K562 (cell line): ENCODE data around the gene ADGRL3. TPM values are rescaled to one million over a fixed set of nuclear protein-coding genes. Genes with fewer than 3 reads are reported as not detected.

ENCODE experiments used
- ATAC-seq: fragments of 200-7000 bp; cut with Tn5 transposase; 3 replicates; pipeline ENCODE4 v1.9.1; 2020; ENCODE audit warnings: moderate library complexity
- BruUV-seq: library from RNA; stranded (reverse); fragments of 400-500 nt; replicated peaks from 2 replicates; lab custom pipeline; 2021; lab: Mats Ljungman, UMichigan
- CTCF ChIA-PET: fragments of 300-600 bp; formaldehyde crosslinking; extraction: SDS; loops from one replicate; lab custom pipeline; 2021; ENCODE audit warnings: low intra/inter-chr PET ratio; lab: Yijun Ruan, JAX
- POLR2A ChIA-PET: fragments of 300-600, 350-650 bp; sonication (Branson Sonifier 250); formaldehyde crosslinking; extraction: SDS; loops from one replicate; lab custom pipeline; 2021; ENCODE audit warnings: antibody characterized with exemption, inconsistent platforms; lab: Yijun Ruan, JAX
- DNase-seq, 4 experiments: peaks; one replicate each; pipeline versions ENCODE4 v3.0.0 to v3.0.0-alpha.2; 2011 to 2018; ENCODE audit warnings: low spot score in 3 of 4, mixed read lengths in 3 of 4; ENCODE audit errors: extremely low read depth in 1 of 4
- FAIRE-seq: peaks from 2 replicates; lab custom pipeline; 2011; peaks lifted over from hg19 to GRCh38; lab: Jason Lieb, UNC
- H2AFZ ChIP-seq: 2 replicates; pipeline ENCODE4 v1.6.0; 2011; ENCODE audit warnings: low read depth, low read length, control low read depth, inconsistent platforms
- H3K27ac ChIP-seq: fragments of 200-600 bp; 3 replicates; pipeline ENCODE4 v1.8.0; 2011; ENCODE audit warnings: low read depth, mild to moderate bottlenecking, control low read depth, inconsistent platforms, low read length, moderate library complexity, mixed read lengths; ENCODE audit errors: extremely low read depth
- H3K27me3 ChIP-seq, 2 experiments: fragments of 300-600 bp in 1 of 2; 2 replicates in 1 of 2; 3 replicates in 1 of 2; pipeline versions ENCODE4 v1.6.0 to v1.8.0; 2011; ENCODE audit warnings: inconsistent platforms in 2 of 2, low read length in 2 of 2, mild to moderate bottlenecking in 1 of 2, mixed read lengths in 1 of 2, moderate library complexity in 1 of 2; ENCODE audit not compliant: control insufficient read depth in 2 of 2, insufficient read depth in 2 of 2
- H3K36me3 ChIP-seq: fragments of 300-600 bp; 3 replicates; pipeline ENCODE4 v1.8.0; 2011; ENCODE audit warnings: mild to moderate bottlenecking, low read length, inconsistent platforms; ENCODE audit not compliant: control insufficient read depth, insufficient read depth
- H3K4me1 ChIP-seq, 2 experiments: fragments of 200-600 bp in 1 of 2; replicated peaks in 1 of 2; 2 replicates in 1 of 2; 3 replicates in 1 of 2; pipeline versions ENCODE4 v1.5.1 to v1.8.0; 2011; ENCODE audit warnings: inconsistent platforms in 2 of 2, low read length in 2 of 2, mild to moderate bottlenecking in 1 of 2, mixed read lengths in 1 of 2, moderate library complexity in 1 of 2; ENCODE audit not compliant: control insufficient read depth in 2 of 2, insufficient read depth in 2 of 2
- H3K4me2 ChIP-seq: 2 replicates; pipeline ENCODE4 v1.6.1; 2011; ENCODE audit warnings: low read length, control low read depth, inconsistent platforms, mixed read lengths; ENCODE audit not compliant: insufficient read depth
- H3K4me3 ChIP-seq: fragments of 200-600 bp; sonication (generic), shearing (Covaris generic); 2 replicates; pipeline ENCODE4 v1.5.1; 2016; ENCODE audit warnings: control low read depth, inconsistent platforms
- H3K79me2 ChIP-seq: fragments of 200-600 bp; 3 replicates; pipeline ENCODE4 v1.8.0; 2011; ENCODE audit warnings: low read length, inconsistent platforms; ENCODE audit not compliant: control insufficient read depth, insufficient read depth
- H3K9ac ChIP-seq, 2 experiments: 2 replicates each; pipeline versions ENCODE4 v1.6.0 to v1.6.1; 2011; ENCODE audit warnings: low read depth in 2 of 2, low read length in 2 of 2, control low read depth in 1 of 2, inconsistent platforms in 1 of 2, mild to moderate bottlenecking in 1 of 2, mixed read lengths in 1 of 2; ENCODE audit not compliant: insufficient read depth in 1 of 2
- H3K9me1 ChIP-seq: one replicate; pipeline ENCODE4 v1.6.0; 2011; ENCODE audit warnings: inconsistent platforms, mild to moderate bottlenecking, low read length, moderate library complexity; ENCODE audit not compliant: control insufficient read depth, insufficient read depth
- H3K9me3 ChIP-seq: replicated peaks from 2 replicates; pipeline ENCODE4 v1.5.1; 2011; ENCODE audit warnings: low read depth, low read length, inconsistent platforms; ENCODE audit not compliant: control insufficient read depth, insufficient read depth
- H4K20me1 ChIP-seq: replicated peaks from 2 replicates; pipeline ENCODE4 v1.6.1; 2011; ENCODE audit warnings: low read length, inconsistent platforms, mixed read lengths; ENCODE audit not compliant: control insufficient read depth, insufficient read depth
- ADNP ChIP-seq: fragments of 200-800 bp; sonication (Bioruptor generic); IDR thresholded peaks from 2 replicates; pipeline ENCODE4 v1.6.1; 2016; ENCODE audit warnings: missing genetic modification characterization, missing compliant biosample characterization
- BRCA1 ChIP-seq, 2 experiments: fragments of 450-650 bp in 1 of 2; sonication (generic) in 1 of 2; formaldehyde crosslinking in 1 of 2; IDR thresholded peaks; 2 replicates each; pipeline versions ENCODE4 v1.5.0 to v1.6.1; 2017 to 2020; ENCODE audit warnings: mild to moderate bottlenecking in 1 of 2, missing genetic modification reagents in 1 of 2
- CSDE1 ChIP-seq, 2 experiments: fragments of 450-650 bp; IDR thresholded peaks; 2 replicates each; pipeline ENCODE4 v1.6.1; 2016; ENCODE audit warnings: mild to moderate bottlenecking in 1 of 2
- E2F6 ChIP-seq, 2 experiments: IDR thresholded peaks; 2 replicates each; pipeline ENCODE4 v1.6.1; 2011; ENCODE audit warnings: borderline replicate concordance in 1 of 2, control low read depth in 1 of 2, low read depth in 1 of 2, low read length in 1 of 2, mild to moderate bottlenecking in 1 of 2, mixed read lengths in 1 of 2, moderate library complexity in 1 of 2; ENCODE audit not compliant: insufficient read depth in 1 of 2, insufficient read length in 1 of 2, poor library complexity in 1 of 2, severe bottlenecking in 1 of 2; ENCODE audit errors: extremely low read depth in 1 of 2
- FOS ChIP-seq: IDR thresholded peaks from 3 replicates; pipeline ENCODE4 v1.6.1; 2011; ENCODE audit not compliant: insufficient read length; ENCODE audit errors: extremely low read depth
- GTF2A2 ChIP-seq: IDR thresholded peaks from 2 replicates; pipeline ENCODE4 v1.6.1; 2016; ENCODE audit warnings: mild to moderate bottlenecking, missing genetic modification characterization, missing compliant biosample characterization
- PHB ChIP-seq: fragments of 250-450 bp; sonication (Bioruptor Pico); IDR thresholded peaks from 2 replicates; pipeline ENCODE4 v1.5.0; 2021
- RBM25 ChIP-seq: fragments of 200-400 bp; formaldehyde crosslinking; IDR thresholded peaks from 2 replicates; pipeline ENCODE4 v1.6.1; 2018; ENCODE audit warnings: low read length, low read depth, moderate library complexity; ENCODE audit not compliant: severe bottlenecking
- ZNF41 ChIP-seq: fragments of 250-450 bp; sonication (Bioruptor Pico); conservative IDR thresholded peaks from 2 replicates; pipeline ENCODE4 v1.4.0; 2020; ENCODE audit warnings: mild to moderate bottlenecking
- ZNF507 ChIP-seq: conservative IDR thresholded peaks from 2 replicates; pipeline ENCODE4 v1.6.1; 2017; ENCODE audit warnings: missing genetic modification characterization, missing compliant biosample characterization
- ZZZ3 ChIP-seq: fragments of 450-650 bp; IDR thresholded peaks from 2 replicates; pipeline ENCODE4 v1.6.1; 2016; ENCODE audit warnings: antibody characterized with exemption, mild to moderate bottlenecking, moderate library complexity
- WGBS: fragments of 100-300 bp; shearing (Covaris generic); methylation state at CpG from one replicate; pipeline ENCODE4 v1.1.6; 2016; ENCODE audit warnings: low coverage, mixed read lengths; ENCODE audit not compliant: insufficient coverage; ENCODE audit errors: missing lambda C conversion rate; 5-methylcytosine and 5-hydroxymethylcytosine counted together
- in situ Hi-C: fragments of 300-500 bp; cut with MboI; formaldehyde crosslinking; loops from 4 replicates; pipeline ENCODE4 v1.15.0; 2018; ENCODE audit warnings: inconsistent platforms, mixed read lengths
- intact Hi-C: fragments of 100-400 bp; cut with micrococcal nuclease; formaldehyde crosslinking; loops from 2 replicates; pipeline ENCODE4 v1.14.2; 2022
- polyA plus RNA-seq, 8 experiments: library from polyadenylated mRNA; depleted of rRNA in 4 of 8; stranded (reverse) in 5 of 8; unstranded in 3 of 8; fragments of >200 nt; fragmentation: Nextera tagmentation in 2 of 8; fragmentation: Illumina TruSeq in 1 of 8; extraction: Ambion mirVana in 2 of 8; extraction: Trizol in 1 of 8; gene quantifications; 2 replicates each; pipeline versions ENCODE4 v1.2.1 to v1.2.3, GENCODE V29; 2011 to 2014; ENCODE audit warnings: inconsistent platforms in 1 of 8, missing spikeins in 1 of 8
- total RNA-seq, 7 experiments: library from RNA; depleted of rRNA in 6 of 7; stranded (reverse); fragments of >200 nt in 6 of 7; fragmentation: Illumina TruSeq in 2 of 7; extraction: Trizol in 2 of 7; gene quantifications; 2 replicates each; pipeline versions ENCODE4 v1.2.1 to v1.2.3, GENCODE V29; 2011 to 2021; ENCODE audit warnings: low replicate concordance in 1 of 7
- TF ChIP-seq, protein P1 (sequence below): fragments of 450-650 bp; IDR thresholded peaks from 2 replicates; pipeline ENCODE4 v1.6.1; 2016; ENCODE audit warnings: mild to moderate bottlenecking
- TF ChIP-seq, protein P2 (sequence below): sonication (generic); formaldehyde crosslinking; IDR thresholded peaks from 2 replicates; pipeline ENCODE4 v1.8.1; 2023; ENCODE audit warnings: mild to moderate bottlenecking, missing genetic modification reagents, moderate library complexity

Gene ADGRL3
- total and polyA plus RNA-seq, 9 of the 15 experiments (the other 6 are each of a cell fraction or from before 2014, with no cell fraction given): 0.03 to 0.14 (median 0.04) TPM; not detected in 2

GRCh38 chr4:62015043-62015739, 815.1 kb downstream of the ADGRL3 start (continued):
- no peak for TF ChIP-seq ZZZ3
- TF ChIP-seq RBM25: no peak
- TF ChIP-seq PHB: no peak

DNA sequence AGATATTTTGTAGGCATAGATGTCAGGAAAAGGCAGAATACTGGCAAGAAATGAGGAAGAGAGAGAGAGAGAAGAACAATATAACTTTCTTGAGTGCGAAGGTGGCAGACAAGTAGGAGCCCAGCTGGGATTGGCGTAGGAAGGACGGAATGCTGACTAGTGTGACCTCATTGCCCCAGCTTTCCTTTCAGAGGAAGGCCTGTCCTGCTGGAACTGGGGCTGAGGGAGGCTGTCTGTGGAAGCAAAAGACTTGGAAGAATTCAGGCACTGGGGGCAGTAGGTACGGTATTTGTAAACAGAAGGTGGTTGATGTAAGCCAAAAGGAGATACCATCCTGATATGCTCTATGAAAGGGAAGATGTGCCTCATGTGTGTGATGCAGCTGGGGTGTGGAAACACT, 818.4 kb downstream of the ADGRL3 start:
- H4K20me1 ChIP-seq: no peaks in the 10 kb centered on the region
- ATAC-seq (no peak), DNase-seq (no peak), FAIRE-seq (no peak)
- H3K27ac ChIP-seq: no peak overlapping the region
- no peak overlapping the region for H2AFZ ChIP-seq
- CTCF ChIA-PET: no interaction called here
- H3K79me2 ChIP-seq: no peaks in the 10 kb centered on the region
- no peak overlapping the region for H3K9ac ChIP-seq
- WGBS: 0% methylated on average over 3 of the region's 4 CpGs
- H3K9me3 ChIP-seq: 0 out of 2 replicates have a peak, but pooled peaks cover 1% of the 10 kb centered on the region
- H3K4me2 ChIP-seq: no peak overlapping the region
- POLR2A ChIA-PET: no interaction called here
- H3K4me3 ChIP-seq: no peak overlapping the region
- no peaks in the 10 kb centered on the region for H3K9me1 ChIP-seq
- no peaks in the 10 kb centered on the region for H3K36me3 ChIP-seq
- H3K4me1 ChIP-seq: no peaks in the 10 kb centered on the region
- intact Hi-C loops: no loop called here
- in situ Hi-C loops: no loop called here
- TF ChIP-seq ZNF507 (tag): no peak
- no peak for TF ChIP-seq FOS
- TF ChIP-seq ZNF41 (CRISPR knock-in tag): no peak
- no peak for TF ChIP-seq GTF2A2 (tag)
- TF ChIP-seq CSDE1 (IDR thresholded peaks at IDR 0.05): no peak
- TF ChIP-seq, protein P1, sequence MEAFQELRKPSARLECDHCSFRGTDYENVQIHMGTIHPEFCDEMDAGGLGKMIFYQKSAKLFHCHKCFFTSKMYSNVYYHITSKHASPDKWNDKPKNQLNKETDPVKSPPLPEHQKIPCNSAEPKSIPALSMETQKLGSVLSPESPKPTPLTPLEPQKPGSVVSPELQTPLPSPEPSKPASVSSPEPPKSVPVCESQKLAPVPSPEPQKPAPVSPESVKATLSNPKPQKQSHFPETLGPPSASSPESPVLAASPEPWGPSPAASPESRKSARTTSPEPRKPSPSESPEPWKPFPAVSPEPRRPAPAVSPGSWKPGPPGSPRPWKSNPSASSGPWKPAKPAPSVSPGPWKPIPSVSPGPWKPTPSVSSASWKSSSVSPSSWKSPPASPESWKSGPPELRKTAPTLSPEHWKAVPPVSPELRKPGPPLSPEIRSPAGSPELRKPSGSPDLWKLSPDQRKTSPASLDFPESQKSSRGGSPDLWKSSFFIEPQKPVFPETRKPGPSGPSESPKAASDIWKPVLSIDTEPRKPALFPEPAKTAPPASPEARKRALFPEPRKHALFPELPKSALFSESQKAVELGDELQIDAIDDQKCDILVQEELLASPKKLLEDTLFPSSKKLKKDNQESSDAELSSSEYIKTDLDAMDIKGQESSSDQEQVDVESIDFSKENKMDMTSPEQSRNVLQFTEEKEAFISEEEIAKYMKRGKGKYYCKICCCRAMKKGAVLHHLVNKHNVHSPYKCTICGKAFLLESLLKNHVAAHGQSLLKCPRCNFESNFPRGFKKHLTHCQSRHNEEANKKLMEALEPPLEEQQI: no peak
- no peak for TF ChIP-seq ADNP (tag)
- no peak for TF ChIP-seq E2F6 (IDR thresholded peaks at IDR 0.05; ENCODE audit: borderline replicate concordance in 1 of 2, extremely low read depth in 1 of 2, insufficient read depth in 1 of 2, insufficient read length in 1 of 2, low read depth in 1 of 2, low read length in 1 of 2, poor library complexity in 1 of 2, severe bottlenecking in 1 of 2)
- TF ChIP-seq BRCA1 (IDR thresholded peaks at IDR 0.05): no peak
- TF ChIP-seq BRCA1 (CRISPR knock-in tag; IDR thresholded peaks at IDR 0.05): no peak
- TF ChIP-seq, protein P2, sequence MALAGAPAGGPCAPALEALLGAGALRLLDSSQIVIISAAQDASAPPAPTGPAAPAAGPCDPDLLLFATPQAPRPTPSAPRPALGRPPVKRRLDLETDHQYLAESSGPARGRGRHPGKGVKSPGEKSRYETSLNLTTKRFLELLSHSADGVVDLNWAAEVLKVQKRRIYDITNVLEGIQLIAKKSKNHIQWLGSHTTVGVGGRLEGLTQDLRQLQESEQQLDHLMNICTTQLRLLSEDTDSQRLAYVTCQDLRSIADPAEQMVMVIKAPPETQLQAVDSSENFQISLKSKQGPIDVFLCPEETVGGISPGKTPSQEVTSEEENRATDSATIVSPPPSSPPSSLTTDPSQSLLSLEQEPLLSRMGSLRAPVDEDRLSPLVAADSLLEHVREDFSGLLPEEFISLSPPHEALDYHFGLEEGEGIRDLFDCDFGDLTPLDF (CRISPR knock-in tag): no peak
- BruUV-seq: no TSS peak
- no peaks in the 10 kb centered on the region for H3K27me3 ChIP-seq
